ENCODE measurements around the gene ABAT. TPM values are rescaled to one million over a fixed set of nuclear protein-coding genes. Genes with fewer than 3 reads are reported as not detected.

The ABAT gene
- 3.7 and 4.5 TPM in 2 replicates for total RNA-seq

DNA sequence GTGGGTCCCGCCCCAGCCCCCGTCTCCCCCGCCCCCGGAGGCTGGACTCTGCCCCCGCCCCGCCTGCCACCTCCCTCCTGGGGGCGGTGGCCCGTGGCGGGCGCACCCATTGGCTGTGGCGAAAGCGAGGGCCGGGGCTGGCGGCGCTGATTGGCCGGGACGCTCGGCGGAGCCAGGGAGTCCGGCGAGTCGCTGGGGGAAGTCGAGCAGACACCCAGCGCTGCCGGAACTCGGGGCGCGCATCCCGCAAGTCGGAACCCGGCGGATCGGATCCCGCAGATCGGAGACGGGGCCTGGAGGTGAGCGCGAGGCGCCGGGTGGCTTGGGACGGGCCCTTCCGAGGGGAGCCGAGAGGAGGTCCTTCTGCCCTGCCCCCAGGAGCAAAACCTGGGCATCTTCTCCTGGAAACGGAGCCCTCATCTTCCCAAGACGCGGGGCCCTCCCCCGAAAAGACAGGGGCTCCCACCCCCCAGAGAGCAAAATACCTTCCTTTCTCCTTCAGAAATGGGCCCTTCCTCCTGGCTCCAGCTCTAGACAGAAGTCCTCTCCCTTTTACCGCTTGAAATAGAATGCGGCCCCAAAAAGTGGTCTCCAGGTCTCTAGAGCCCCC lies at the start of gene ABAT:
ABAT (plus strand) TSS at position 205 of the 610 bp plus-strand sequence. CDS start 61,123 bp downstream, outside the sequence.

DNA sequence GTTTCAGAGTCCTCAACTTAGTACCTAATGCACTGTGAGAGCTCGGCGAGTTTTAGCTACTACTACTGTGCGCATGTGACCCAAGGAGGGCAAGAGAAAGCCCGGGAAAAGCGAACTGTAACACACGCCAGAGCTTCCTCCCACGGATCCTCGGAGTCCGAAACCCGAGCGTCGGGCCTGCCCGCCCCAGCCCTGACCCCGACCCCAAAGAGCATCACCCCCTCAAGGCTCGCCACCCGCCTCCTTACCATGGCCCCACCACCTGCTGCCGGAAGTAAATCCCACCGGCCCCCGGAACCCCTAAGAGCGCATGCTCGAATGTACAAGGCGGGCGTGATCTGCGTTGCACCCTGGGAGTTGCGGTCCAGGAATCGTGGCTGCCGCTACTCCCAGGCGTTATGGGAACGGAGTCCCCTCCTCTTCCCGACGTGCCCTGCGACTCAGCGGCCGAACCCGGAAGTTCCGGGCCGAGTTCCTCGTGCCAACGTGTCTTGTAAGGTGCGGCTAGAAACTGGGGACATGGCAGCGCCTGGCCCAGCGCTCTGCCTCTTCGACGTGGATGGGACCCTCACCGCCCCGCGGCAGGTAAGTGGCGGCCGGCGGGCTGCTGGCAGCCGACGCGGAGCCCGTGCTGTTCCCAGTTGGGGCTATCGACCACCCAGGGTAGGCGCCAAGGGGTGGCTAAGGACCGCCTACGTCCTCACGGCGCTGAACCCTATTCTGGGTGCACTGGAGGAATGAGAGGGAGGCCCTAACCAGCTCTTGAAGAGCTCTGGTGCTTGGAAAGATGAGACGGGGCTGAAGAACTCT lies 123.2 kb downstream of the ABAT start, which contains the start of the genes PMM2 and TMEM186:
PMM2 (plus strand) TSS at position 476 of the 810 bp plus-strand sequence; CDS start at position 520, 44 bp downstream.
TMEM186 (minus strand) TSS at position 276 of the 810 bp plus-strand sequence; CDS start at position 251, 25 bp downstream.

Other genes starting within 250 kb of the ABAT start
- gene TMEM114, start 84.1 kb upstream of the ABAT start, total RNA-seq: not detected in 2 replicates
- 21.1 and 23.4 TPM in 2 replicates for gene METTL22, start 52.9 kb upstream of the ABAT start, total RNA-seq
- 6.4 and 7.7 TPM in 2 replicates for gene TMEM186, start 123.0 kb downstream of the ABAT start, total RNA-seq
- 38.1 and 45.6 TPM in 2 replicates for gene PMM2, start 123.2 kb downstream of the ABAT start, total RNA-seq
- gene CARHSP1, start 194.4 kb downstream of the ABAT start, total RNA-seq: 250 and 259 TPM in 2 replicates
- gene LITAFD, start 207.7 kb downstream of the ABAT start, total RNA-seq: not detected in 2 replicates

All from hair follicular keratinocyte (primary cell).